Activated naive CD8-positive, alpha-beta T cell treated with anti-CD3 and anti-CD28 coated beads, Interleukin-2, amount 50 U/mL, for 16 hours (primary cell): ENCODE results near the gene CALML6.
A peak's percentile ranks its signal among the peaks of the same experiment; 100 is the strongest.

Experiments
- DNase-seq: peaks from one replicate; pipeline ENCODE4 v3.0.0-alpha.2; 2020; ENCODE audit warnings: low read depth, low spot score

CALML6 gene

GRCh38 chr1:1942753-1943656 is 27.9 kb downstream of the CALML6 start:
- DNase-seq, result no peak

- peak; percentile 27 for DNase-seq
Measured at GRCh38 chr1:1943834-1944570, 28.9 kb downstream of the CALML6 start.

- no peak for DNase-seq
Measured at GRCh38 chr1:1945782-1946393, 30.8 kb downstream of the CALML6 start.

GRCh38 chr1:1946540-1946939 is 31.5 kb downstream of the CALML6 start:
- DNase-seq, result no peak

- no peak for DNase-seq
Measured at GRCh38 chr1:1947493-1947892, 32.4 kb downstream of the CALML6 start.

- DNase-seq, result no peak
Measured at GRCh38 chr1:1948783-1949182, 33.7 kb downstream of the CALML6 start.

- no peak for DNase-seq
Measured at GRCh38 chr1:1950940-1951339, 35.9 kb downstream of the CALML6 start.

GRCh38 chr1:1954015-1954414 is 39.0 kb downstream of the CALML6 start:
- no peak for DNase-seq

- no peak for DNase-seq
Measured at GRCh38 chr1:1954831-1955441, 39.9 kb downstream of the CALML6 start.

GRCh38 chr1:1955621-1956094 is 40.6 kb downstream of the CALML6 start:
- no peak for DNase-seq

- DNase-seq, result no peak
Measured at GRCh38 chr1:1956101-1956500, 41.0 kb downstream of the CALML6 start.

GRCh38 chr1:1956586-1957532 is 41.8 kb downstream of the CALML6 start:
- DNase-seq, result no peak

- DNase-seq, result no peak
Measured at GRCh38 chr1:1957533-1957961, 42.5 kb downstream of the CALML6 start.

GRCh38 chr1:1958071-1958541 is 43.0 kb downstream of the CALML6 start:
- no peak for DNase-seq

GRCh38 chr1:1959459-1959839 is 44.4 kb downstream of the CALML6 start:
- DNase-seq, result no peak

- peak; percentile 46 for DNase-seq
Measured at GRCh38 chr1:1959840-1960479, 44.9 kb downstream of the CALML6 start.

- no peak for DNase-seq
Measured at GRCh38 chr1:1960480-1961196, 45.6 kb downstream of the CALML6 start.

GRCh38 chr1:1962752-1963151 is 47.7 kb downstream of the CALML6 start:
- no peak for DNase-seq

- DNase-seq, result no peak
Measured at GRCh38 chr1:1963570-1963969, 48.5 kb downstream of the CALML6 start.
